Myocyte (in vitro differentiated cells): Measurements from ENCODE around the gene CD151. TPM values are rescaled to one million over a fixed set of nuclear protein-coding genes. Genes with fewer than 3 reads are reported as not detected.

Experiments used
- DNase-seq: peaks from one replicate; pipeline ENCODE4 v3.0.0-alpha.2; 2012; ENCODE audit warnings: low read depth
- polyA plus RNA-seq: library from polyadenylated mRNA; unstranded; fragments of >200 nt; gene quantifications from one replicate; pipeline ENCODE4 v1.2.1, GENCODE V29; 2012; ENCODE audit warnings: missing spikeins
- total RNA-seq: library from RNA; depleted of rRNA; stranded (reverse); fragments of >200 nt; gene quantifications from 2 replicates; pipeline ENCODE4 v1.2.3, GENCODE V29; 2014

The CD151 gene
- 900 and 1,201 TPM in 2 replicates for total RNA-seq
- 1,432 TPM for polyA plus RNA-seq

DNA sequence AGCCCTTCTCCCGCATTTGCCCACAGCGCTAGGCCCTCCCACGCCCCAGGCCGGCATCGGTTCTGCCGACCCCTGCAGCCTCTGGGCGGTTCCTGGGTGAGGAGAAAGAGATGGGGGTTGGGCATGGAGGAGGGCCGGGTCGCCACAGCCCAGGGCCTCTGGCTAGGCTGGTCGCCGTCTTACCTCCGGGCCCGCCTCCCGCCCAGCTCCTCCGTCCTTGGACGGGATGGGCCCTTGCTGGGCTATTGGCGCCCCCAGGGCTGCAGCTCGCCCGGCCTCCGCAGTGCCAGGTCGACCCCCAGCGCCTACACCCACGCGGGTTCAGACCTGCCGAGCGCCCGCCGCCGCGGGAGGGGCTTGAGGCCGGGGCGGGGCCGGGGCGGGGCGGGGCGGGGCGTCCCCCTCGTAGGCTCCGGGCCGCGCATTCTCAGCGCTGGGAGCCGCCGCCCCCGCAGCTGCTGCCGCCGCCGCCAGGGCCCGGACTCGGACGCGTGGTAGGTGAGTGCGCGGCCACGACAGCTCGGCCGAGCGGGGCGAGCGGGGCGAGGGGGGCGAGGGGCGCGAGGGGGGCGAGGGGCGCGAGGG, at the start of gene CD151:
Gene CD151, plus strand, starts transcription at position 424 of the 585 bp plus-strand sequence. CDS start 3,118 bp downstream, outside the sequence.
- DNase-seq: peak; percentile 84

DNA sequence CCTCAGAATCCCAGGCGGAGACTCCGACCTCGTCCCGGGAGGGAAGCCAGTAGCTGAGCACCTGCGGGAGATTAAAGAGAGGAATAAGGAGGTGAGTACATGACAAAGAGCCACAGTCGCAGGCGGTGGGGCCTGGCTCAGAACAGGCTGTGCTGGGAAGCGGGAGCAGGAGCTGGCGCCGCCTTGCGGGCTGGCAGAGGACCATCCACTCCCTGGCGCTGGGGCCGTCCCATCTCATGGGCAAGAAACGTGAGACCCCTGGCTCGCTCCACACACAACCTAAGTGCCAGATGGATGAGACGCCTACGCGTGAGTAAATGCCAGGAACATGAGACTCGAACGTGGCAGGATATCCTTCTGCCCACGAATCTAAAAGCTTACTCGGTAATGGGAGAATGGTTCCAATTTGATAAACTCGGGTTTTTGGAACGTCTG, 49.2 kb upstream of the CD151 start:
- DNase-seq: peak; percentile 32

DNA sequence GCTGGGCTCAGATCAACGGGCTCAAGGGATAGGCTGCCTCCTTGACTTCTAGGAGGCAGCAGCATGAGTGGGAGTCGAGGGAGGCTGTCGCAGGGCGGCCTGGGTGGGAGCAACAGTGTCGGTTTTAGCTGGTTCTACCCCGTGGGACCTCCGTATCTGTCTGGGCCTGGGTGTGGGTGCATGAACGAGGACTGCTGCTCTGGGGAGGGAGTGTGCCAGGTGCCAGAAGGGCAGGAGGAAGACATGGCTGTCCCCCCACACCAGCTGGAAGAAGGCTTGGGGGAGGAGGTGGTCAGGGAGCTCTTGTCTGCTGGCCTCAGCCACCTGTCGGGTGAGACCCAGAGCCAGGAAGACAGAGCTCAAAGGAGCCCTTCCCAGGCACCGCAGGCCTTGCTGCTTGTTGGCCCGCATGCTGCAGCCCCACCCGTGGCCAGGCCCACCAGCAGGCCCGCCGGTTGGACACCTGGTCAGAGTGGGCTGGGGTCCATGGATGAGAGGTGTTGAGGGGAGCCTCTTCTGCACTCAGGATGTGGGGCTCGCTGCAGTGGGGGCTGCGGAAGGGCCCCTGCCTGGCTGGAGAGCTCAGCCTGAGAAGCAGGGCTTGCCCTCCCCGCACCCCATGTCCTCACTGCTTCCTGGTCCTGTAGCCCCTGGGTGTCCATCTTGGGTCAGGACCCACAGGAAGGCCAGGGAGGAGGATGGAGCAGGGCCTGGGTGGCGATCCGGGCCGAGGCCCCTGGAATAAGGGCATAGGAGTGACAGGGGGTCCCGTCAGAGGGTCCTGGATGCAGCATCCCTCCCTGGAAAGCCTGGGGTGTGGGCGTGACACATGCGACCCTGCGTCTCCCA, 46.3 kb upstream of the CD151 start:
- DNase-seq: peak; percentile 78

DNA sequence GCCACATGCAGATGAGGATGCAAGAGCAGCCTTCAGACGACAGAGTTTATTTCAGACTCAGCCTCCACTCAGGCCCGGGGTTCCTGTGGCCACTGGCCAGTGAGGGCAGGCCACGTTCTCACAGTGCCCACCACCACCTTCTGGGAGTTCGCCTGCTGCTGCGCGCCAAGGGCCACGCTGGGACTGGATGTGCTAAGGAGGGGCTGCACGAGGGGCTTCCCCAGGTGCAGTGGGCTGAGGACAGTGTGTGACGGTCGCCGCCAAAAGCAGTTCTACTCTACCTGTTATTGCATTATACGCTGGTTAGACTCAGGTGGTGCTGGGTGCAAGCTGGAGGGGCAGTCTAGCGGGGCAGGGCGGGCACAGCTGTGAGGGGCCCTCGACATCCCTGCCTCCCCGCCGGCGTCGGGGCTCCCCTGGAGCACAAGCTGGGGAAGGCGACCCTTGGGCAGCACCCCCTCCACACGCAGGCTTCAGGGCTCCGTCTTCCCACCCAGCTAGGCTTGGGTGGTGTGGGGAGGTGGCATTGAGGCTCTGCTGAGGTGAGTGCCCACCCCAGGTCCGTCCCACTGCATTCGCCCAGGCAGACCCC, 45.6 kb upstream of the CD151 start:
- no peak for DNase-seq

DNA sequence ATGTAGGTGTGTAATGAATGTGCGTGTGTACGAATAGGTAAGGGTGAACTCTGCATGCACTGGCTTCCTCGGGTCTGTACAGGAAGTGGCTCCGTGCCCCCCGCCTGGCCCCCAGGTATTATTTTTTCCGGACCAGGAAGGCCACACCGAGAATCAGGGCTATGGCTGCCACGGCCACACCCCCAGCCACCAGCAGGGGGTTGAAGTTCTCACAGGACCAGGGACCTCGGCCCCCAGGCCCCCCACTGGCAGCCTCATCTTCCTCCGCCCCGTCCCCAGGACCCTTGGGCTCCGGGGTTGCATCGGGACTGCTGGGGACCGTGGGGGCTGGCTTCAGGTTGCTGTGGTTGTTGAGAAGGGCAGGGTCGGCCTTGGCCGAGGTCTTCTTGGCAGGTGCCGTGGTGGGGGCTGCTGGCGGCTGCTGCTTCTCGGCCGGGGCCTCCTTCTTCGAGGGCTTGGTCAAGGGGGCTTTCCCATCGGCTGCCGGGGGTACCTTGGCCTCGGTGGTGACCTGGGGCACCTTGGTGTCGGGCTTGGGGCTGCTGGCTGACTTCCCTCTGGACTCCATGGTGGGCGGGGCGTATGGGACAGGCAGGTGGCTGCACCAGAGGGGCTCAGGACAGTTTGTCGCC, 44.6 kb upstream of the CD151 start:
- DNase-seq: no peak

DNA sequence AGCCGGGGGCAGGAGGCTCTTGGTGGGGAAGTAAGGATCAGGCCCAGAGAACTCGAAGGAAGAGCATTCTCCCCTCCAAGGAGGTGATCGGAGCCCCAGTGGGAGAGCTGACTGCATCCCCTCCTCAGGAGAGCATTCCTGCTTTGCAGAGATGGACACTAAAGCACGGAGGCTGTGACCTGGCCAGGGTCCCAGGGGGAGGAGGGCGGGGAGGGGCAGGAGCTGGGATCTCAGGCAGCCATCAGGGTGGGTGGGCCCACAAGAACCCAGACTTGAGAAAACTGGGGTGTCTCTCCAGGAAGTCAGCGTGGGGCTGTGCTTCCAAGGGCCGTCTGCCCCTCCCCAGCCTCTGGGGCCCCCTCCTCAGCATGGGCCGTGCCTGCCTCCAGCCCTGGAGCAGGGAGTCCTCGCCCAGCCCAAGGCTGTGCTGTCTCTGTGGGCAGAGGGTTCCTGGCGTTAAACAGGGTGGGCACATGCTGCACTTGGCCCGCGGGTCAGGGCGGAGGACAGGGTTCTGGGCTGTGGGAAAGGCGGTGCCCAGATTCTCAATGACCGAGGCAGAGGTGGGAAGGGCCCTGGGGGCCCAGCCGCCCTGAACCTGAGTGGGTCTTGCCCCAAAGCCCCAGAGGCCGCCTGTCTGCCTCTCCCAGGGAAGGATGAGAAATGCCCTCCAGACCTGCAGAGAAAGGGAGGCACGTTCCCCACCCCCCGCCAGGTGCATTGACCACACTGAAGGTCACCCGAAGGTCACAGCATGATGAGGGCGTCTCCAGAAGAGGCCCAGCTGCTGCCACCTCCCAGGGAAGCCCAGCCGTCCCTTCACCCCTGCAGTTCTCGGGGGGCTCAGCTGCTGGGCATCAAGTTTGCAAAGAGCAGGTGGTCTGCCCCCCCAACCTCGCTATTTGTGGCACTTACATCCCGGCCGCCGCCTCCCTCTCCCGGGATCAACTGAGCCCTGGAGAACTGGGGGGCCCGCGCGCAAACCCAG, 43.5 kb upstream of the CD151 start:
- peak; percentile 50 for DNase-seq

DNA sequence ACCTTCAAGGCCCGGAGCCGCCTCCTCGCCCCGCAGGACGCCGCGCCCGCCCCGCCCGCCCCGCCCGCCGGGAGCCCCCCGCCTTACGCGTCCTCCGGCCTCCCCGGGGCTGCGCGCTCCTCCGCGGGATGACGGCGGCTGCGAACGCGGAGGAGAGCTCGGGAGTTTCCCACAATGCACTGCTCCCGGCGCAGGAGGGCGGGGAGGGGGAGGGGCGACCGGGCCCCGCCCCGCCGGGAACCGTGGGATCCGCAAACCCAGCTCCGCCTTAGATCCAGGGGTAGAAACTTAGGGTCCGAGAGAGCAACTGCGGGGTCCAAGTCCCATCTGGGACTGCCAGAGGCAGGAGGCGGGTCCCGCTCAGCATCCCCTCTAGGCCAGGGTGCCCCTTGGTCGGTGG, 42.8 kb upstream of the CD151 start, which contains the start of gene CEND1:
Gene CEND1, minus strand, starts transcription at position 148 of the 400 bp plus-strand sequence. CDS start 1,514 bp downstream, outside the sequence.
- DNase-seq: peak; percentile 52

DNA sequence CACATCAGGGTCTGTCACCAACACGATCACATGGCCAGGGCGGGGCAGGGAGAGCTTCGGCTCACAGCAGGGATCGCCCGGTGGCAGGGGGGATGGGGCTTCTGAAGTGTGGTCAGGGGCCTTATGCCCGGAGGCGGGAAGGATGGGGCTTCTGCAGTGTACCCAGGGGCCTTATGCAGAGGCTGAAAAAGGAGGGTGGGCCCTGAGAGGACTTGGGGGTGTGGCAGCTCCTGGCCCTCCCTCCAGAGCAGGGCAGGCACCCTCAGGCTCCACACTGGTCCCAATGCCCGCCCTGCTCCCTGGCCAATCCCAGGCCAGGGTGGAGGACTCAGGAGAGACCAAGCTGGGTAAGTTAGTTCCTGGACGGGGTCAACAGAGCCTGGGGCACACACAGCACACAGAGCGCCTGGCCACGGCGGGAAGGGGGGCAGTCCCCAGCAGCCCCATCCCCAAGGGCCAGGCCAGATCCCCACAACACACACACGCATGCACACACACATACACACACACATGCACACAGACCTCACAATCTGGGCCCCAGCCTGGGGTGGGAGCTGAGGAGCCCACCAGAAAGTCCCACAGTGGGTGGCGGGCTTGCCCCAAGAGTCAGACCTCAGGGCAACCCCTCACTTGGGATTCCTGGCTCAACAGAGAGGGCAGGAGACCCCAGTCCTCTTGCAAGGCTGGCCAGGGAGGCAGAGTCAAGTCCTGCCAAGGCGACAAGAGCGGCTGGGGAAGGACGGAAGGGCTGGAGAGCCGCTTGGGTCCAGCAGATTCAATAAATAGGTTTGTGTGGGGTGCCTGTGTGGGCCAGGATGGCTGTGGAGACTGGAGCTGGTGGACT, 41.8 kb upstream of the CD151 start:
- peak; percentile 40 for DNase-seq

DNA sequence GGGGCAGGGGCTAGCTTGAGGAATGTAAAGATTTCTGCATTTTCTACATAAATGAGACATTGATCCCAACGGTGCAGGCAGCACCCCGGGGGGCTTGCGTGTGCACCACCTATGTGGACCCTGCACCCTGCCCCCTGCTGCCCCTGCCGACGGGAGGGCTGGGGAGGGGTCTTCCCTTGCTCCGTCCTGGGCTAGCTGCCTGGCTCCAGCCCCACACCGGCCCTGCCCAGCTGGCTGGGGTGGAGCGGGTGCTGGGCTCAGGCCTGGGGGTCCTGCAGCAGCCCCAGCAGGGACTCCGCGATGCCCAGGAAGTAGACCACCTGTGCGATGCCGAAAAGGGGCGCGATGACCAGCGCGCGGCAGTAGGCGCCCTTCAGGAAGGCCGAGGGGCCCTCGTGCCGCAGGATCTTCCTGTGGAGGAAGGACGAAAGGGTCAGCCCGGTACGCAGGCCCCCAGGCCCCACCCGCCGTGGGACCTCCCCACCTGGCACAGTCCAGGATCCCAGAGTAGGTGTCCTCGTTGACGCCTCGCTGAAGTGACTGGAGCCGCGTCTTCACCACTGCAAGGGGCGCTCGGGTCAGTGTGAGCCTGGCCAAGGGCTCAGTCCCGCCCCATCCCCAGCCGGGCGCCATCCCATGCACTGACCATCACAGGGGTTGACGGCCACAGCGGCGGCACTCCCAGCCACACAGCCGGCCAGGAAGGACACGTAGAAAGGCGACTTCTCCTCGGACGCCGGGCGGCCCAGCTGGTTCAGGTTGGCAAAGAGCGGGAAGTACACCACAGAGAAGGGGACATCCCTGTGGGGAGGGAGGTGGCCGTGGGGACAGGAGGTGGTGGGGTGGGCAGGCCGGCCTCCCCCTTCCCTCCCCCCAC, 40.9 kb upstream of the CD151 start:
- DNase-seq: no peak

DNA sequence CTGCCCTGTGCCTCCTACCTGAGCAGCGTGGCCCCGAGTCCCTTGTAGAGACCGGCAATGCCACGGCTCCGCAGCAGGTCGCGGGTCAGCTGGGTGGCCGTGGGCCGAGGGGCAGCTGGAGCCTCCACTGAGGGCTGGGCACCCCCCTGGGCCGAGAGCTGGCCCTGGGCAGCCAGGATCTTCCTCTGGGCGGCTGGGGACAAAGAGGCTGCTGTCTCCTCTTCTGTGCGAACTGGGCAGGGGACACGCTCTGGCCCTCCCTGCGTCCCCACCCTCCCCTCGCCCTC, 40.3 kb upstream of the CD151 start:
- DNase-seq: no peak

DNA sequence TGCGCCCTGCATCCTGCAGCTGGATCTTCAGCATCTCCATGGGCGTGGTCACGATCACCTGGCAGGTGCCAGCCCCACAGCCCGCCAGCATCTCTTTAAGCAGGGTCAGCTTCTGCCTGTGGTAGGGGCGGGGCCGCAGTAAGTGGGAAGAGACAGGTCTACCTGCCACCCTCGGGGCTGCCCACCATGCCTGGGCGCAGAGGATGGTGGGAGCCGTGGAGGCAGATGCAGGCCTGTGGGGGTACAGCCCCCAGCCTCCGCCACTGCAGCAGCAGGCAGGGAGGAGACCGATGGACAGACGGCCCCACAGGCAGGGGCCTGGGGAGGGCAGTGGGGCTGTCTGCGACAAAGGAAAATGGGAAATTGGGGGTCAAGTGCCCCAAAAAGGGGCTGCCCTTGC, 39.9 kb upstream of the CD151 start:
- DNase-seq: no peak

DNA sequence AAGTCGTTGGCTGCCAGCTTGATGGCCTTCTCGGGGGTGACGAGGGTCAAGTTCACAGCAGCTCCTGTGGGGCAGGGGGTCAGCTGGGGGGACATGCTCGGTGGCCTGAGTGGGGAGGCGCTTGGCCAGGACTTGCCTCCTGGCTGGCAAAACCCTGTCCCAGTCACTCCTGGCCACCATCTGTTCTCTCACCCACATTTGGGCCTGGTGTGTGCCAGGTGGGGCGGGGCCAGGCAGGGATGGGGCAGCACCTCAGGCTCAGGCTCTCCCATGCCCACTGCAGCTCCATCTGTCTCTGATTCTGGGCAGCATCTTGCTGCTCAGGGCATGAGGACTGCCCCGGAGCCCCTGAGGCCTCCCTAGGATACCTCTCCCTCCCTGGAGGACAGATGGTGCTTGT, 39.2 kb upstream of the CD151 start:
- DNase-seq: peak; percentile 49

DNA sequence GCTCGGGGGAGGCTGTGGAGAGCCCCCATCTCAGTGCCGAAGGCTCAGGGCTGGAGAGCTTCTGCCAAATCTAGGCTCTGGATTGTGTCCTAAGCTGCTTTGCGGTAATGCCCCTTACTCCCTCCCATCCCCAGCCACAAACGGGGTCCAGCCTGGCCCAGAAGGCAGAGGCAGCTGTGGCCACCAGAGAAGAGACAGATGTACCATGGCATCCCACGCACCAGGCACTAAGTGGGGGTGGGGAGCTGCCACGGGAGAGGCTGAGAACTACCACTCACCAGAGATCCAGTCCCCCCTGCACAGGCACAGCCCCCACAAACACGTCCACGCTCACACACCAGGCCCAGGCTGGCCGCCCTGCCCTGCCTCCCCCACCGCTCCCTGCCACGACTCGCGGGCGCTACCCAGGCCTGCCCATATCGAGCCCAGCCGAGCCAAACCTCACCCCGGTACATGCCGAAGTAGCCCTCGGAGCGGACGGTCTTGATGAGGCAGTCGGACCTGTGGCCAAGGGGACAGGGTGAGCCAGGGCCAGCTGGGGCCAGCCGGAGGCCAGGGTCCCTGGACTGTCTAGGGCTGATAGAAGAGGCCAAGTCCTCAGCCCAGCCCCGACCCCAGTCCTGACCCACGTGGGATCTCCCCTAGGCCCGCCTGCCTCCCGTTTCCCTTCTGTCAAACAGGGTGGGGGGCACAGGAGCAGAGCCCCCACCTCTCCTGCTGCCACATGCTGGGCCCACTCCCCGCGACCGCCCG, 38.6 kb upstream of the CD151 start:
- DNase-seq: peak; percentile 50

DNA sequence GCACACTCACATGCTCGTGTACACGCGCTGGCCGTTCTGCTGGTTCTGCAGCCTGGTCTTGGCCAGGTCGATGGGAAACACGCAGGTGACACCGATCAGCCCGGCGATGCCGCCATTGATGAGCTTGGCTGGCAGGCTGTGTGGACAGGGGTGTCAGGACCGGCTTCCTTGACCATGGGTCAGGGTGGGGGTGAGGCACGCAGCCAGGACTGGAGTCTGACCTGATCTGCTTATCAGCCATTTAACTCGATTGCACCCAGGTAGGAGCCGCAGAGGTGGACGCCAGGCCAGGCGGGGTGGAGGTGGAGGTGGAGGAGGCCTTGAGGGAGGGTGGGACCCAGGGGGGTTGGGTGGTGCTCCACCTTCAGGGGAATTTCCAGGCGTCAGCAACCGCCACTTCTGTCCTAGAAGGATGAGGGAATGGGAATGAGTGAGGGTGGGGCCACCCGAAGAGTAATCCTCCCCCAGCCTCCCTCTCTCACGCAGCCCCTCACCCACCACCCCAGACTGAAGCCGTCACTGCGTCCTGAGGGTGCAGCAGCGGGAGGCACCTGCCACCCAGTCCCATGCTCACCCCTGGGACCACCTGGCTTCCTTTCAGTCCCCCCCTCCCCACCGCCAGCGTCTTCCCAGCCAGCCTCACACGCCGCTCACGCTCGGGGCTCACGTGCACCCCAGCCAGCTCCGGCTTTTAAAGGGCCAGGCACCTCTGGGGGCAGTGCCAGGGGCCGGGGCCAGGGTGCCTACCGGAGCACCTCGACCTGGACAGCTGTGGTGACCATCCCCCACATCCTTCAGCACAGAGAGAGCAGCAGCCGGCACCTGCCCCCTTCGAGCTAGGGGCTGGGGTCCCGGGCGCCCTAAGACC, 37.8 kb upstream of the CD151 start:
- no peak for DNase-seq

DNA sequence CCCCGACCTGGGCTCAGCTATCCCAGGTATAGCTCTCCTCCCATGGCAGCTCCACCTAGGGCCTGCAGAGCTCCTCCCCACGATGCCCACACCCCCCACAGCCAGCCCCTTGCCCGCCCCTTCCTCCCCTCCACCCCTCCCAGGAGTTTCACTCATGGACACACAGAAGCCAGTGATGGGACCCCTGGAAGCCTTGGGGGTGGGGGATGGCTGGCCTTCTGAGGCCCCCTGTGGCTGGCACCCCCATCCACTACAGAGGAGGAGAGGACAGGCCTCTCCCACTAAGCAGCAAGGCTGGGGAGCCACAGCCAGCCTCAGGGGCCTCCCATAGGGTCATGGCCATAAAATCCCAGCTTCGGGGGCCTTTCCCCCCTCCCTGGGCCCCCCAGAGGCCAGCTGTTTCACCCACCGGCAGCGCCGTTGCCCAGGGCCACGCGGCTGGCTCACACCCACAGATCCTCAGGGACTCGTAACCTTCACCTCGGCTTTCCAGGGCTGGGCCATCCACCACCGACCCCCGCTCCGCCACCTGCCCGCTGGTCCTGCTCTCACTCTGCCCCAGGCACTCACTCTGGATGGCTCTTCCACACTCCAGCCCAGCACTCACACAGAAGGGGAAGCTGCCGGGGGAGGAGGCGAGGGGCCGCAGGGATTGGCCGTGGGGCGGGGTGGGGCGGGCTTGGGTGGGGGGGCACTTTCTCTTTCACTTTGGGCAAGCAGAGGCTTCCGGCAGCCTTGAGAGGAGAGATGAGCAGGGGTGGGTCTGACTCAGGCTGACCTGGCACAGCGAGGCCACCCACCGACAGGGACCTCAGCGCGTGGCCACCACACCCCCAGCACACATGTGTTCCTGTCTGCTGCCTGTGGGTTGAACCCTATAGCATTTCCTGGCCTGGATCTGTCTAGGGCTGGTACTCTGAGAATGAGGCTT, 36.9 kb upstream of the CD151 start:
- peak; percentile 74 for DNase-seq
